HG02970 (cell line): ENCODE measurements around the gene BIN1.

Experiments used
- ATAC-seq: cut with Tn5 transposase; IDR thresholded peaks from one replicate; pipeline ENCODE4 v1.9.1; 2021; ENCODE audit warnings: mild to moderate bottlenecking, moderate library complexity, moderate number of reproducible peaks; ENCODE audit not compliant: unreplicated experiment, low FRiP score

The BIN1 gene

GRCh38 chr2:127080226-127080937, 26.6 kb downstream of the BIN1 start:
- ATAC-seq: no peak

GRCh38 chr2:127079358-127079920, 27.5 kb downstream of the BIN1 start:
- no peak for ATAC-seq

DNA sequence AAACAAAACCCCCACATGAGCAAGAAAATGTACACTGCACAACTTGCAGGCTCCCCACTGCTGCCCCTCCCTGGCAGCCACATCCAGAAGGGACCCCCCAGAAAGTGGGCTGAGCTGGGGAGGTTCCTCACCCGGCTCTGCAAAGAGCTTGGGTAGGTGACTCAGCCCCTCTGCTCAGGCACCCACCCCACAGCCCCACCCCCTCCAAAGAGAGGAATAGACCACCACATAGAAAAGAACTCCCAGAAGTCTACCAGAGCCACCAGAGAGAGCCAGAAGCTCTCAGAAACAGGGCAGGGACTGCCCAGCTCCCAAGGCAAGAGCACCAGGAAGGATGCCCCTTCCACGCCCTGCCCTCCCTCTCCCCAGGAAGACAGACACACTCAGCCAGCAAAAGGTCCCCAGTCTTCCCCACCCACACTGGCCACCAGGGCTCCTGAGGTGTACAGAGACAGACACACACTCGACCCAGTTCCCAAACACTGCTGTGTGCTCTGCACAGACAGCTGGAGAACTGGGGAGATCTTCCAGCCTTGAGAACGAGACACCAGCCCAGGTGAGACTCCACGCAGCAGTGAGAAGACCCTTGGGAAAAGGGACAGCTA, 28.2 kb downstream of the BIN1 start:
- ATAC-seq: no peak

GRCh38 chr2:127078028-127078427, 28.9 kb downstream of the BIN1 start:
- no peak for ATAC-seq

GRCh38 chr2:127076924-127077323, 30.0 kb downstream of the BIN1 start:
- no peak for ATAC-seq

DNA sequence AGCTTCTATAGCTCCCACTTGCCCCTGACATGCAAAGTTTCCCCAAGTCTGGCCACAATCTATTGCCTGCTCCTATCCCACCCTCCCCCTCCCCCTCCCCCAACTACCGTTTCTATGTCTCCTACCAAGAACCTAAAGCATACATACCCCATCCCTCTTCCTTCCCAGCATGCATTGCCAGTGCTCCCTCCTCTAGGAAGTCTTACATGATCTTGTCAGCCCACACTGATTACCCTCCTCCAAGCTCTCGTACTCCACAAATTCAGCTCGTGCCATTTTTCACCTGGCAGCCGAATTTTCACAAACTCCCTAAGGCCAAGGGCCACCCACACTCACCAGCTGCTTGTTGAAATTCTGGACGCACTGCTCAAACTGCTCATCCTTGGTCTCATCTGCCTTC, 30.7 kb downstream of the BIN1 start:
- no peak for ATAC-seq

- no peak for ATAC-seq
Measured at GRCh38 chr2:127075821-127076220, 31.1 kb downstream of the BIN1 start.

GRCh38 chr2:127074936-127075335, 32.0 kb downstream of the BIN1 start:
- no peak for ATAC-seq

- no peak for ATAC-seq
Measured at GRCh38 chr2:127074358-127074757, 32.6 kb downstream of the BIN1 start.

DNA sequence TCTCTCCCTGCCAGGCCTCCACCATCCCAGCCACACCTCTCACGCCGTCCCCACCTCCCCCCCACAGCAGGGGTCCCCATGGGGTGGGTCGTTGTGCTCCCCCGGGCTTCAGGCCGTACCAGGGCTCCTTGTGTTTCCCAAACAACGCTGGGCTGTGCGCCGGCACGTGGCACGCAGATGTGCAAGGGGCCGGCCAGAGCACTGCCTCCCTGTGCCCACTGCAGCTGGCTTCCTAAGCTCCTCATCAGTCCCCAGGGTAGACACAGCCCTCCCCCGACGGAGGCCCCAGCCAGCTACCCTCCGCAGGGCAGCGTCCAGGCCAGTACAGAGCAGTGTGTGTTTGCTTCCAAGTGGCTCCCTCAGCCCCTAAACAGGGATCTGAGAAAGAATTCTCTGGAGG, 34.0 kb downstream of the BIN1 start:
- no peak for ATAC-seq

GRCh38 chr2:127072396-127072795, 34.6 kb downstream of the BIN1 start:
- no peak for ATAC-seq

- no peak for ATAC-seq
Measured at GRCh38 chr2:127071901-127072328, 35.0 kb downstream of the BIN1 start.

DNA sequence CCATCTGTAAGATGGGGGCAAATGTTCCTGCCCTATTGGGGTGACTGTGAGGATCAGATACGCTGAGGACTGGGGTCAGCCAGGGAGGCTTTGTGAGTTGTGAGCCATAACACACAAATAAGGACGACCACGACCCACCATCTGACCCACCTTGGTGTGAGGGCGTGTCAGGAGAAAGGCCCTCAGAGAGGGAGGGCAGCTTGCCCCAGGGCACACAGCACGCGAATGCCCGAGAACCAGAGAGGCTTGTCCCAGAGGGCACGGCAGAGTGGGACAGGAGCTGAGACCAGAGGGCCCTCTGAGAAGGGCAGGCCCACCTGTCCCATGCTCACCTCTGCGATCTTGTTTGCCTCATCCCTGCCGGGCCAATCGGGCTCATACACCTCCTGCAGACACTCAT, 36.7 kb downstream of the BIN1 start:
- no peak for ATAC-seq

DNA sequence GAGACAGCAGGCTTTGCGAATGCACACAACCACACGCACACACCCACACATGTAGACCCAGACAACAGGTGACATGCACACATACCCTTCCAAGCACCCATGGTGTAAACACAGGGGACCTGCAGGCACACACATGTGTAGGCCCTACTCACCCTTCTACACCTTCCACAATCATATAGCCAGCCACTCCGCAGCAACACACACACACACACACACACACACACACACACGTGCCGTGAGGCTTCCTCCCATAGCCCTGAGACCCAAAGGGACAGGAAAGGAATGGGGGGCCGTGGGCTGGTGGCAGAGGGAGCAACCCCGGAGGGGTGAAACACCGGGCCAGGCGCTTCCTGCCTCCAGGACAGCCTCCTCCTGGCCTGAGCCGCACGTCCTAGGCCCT, 37.4 kb downstream of the BIN1 start:
- no peak for ATAC-seq

DNA sequence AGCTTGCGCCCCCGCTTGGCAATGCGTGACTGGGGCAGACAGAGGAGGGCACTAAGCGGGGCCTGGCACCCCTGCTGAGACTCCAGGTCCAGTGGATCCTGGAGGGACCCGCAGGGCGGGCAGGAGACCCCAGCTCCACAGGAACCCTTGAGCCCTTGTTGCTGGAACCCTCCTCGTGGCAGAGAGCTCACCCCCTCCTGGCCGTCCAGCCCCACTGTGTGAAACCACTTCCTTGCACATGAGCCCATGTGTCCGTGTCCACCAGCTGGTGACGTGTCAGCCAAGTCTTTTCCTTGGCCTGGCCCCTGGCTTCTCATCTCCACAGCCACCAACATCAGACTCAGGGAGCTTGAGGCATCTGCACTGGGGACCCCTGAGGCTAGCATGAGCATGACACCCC, 38.0 kb downstream of the BIN1 start:
- no peak for ATAC-seq

GRCh38 chr2:127068351-127068741, 38.6 kb downstream of the BIN1 start:
- ATAC-seq: no peak

- no peak for ATAC-seq
Measured at GRCh38 chr2:127067620-127068350, 39.2 kb downstream of the BIN1 start.

DNA sequence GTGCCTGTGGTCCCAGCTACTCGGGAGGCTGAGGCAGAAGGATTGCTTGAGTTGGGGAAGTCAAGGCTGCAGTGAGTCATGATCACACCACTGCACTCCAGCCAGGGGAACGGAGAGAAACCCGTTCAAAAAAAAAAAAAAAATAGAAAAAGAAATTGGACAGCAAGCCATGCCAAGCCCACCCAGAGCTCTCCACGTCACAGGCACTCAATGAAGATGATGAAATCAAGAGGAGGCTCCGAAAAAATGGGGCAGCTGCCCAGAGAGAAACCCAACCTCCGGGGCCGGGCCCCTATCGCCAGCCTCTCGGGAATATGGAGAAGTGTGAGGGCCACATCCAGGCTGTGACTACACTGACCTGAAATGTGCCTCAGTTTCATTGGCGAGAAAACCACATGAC, 40.0 kb downstream of the BIN1 start:
- no peak for ATAC-seq

DNA sequence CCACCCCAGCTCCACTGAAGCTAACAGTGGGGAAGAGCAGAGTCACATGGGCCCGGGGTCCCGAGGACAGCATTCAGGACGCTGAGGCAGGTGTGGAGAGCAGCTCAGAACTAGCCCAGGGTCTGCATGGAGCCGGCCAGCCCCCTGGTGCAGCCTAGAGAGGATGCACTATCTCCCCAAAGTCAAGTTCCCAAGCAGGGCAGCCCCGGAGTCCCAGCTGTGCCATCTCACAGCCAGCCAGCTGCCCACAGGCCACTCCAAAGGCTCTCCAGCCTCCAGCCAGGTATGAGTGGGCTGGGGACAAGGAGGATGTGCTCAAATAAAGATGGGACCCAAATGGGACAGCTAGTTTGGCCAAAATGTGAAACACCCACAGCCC, 41.0 kb downstream of the BIN1 start:
- no peak for ATAC-seq

DNA sequence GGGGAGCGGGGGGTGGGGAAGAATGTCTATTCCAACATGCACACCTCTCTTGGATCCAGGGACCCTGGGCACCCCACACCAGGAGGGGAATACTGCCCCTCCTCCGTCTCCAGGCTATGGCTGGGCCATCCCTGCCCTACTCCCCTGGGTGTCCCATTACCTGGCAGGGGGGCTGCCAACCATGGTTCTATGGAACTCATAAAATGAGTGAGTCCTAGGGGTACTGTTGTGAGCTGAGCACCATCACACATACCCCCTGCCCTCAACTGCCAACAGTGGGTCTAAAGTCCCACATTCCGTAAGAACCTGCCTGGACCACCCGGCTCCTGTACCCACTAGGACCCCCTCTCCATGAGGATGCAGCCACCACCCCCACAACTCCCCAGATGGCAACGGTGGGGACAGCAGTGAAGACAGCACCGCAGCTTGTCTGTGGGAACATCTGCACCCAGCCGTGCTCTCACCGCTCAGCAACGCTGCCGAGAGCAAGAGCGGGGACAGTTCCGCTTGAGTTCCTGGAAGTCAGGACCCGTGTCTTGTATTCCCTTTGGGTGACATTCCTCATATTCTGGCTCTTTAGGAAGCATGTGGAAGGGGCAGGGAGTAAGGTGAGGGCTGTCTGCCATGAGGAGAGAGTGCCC, 41.5 kb downstream of the BIN1 start:
- ATAC-seq: no peak

GRCh38 chr2:127064642-127065250, 42.2 kb downstream of the BIN1 start:
- peak; percentile 51 for ATAC-seq
